NCI-H1105 treated with DMSO at 0.1 percent for 48 hours (cell line): ENCODE measurements around the gene SEC11C.
A peak's percentile ranks its signal among the peaks of the same experiment; 100 is the strongest.
"Not testable (repeated sequence)": the region's sequence is repeated elsewhere in the genome, so short reads cannot be mapped to it uniquely, and the experiment has no call there.

ENCODE experiments used
- DNase-seq: peaks from one replicate; lab custom pipeline; 2025; lab: John Stamatoyannopoulos, UW

SEC11C gene

GRCh38 chr18:59139615-59140301 is at the start of gene SEC11C:
Gene SEC11C, plus strand, starts transcription at chr18:59139884. Its CDS starts 65 bp downstream, at chr18:59139949.
- DNase-seq, result peak; percentile 99

- DNase-seq, result no peak
Measured at GRCh38 chr18:59090966-59091603, 48.6 kb upstream of the SEC11C start.

DNA sequence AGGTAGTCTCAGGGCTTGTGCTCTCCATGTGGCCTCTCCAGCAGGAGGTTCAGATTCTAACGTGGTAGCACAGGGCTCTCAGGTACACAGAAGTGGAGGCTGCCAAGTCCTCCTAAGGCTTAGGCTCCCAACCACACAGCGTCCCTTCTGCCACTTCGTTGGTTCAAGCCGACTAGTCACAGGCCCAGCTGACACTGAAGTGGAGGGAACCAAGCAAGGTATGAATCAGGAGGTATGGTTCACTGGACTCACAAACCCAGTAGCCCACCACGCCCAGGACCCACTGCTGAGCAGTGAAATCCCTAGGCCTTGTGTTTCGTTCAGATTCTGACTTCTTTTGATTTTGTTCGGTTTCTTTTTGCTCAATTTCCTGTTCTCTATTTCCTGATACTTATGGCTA is 46.0 kb upstream of the SEC11C start:
- no peak for DNase-seq

DNA sequence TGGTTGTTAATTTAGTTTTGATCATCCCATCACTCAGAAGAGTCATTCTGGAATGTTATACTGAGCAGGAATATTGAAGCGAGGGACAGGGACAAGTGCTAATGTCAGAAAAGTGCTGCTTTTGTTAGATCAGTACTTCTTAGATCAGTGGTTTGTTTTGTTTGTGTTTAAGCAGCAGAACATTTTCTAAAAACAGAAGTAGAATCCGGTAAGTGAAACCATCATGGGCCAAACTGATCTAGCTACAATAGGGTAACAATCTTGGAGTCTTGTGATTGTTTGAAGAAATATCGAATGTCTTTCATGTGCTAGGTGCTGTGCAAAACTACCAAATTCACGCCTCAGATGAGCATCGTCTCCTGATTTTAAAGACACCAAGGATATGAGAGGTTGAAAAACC is 45.1 kb upstream of the SEC11C start:
- DNase-seq, result no peak

DNA sequence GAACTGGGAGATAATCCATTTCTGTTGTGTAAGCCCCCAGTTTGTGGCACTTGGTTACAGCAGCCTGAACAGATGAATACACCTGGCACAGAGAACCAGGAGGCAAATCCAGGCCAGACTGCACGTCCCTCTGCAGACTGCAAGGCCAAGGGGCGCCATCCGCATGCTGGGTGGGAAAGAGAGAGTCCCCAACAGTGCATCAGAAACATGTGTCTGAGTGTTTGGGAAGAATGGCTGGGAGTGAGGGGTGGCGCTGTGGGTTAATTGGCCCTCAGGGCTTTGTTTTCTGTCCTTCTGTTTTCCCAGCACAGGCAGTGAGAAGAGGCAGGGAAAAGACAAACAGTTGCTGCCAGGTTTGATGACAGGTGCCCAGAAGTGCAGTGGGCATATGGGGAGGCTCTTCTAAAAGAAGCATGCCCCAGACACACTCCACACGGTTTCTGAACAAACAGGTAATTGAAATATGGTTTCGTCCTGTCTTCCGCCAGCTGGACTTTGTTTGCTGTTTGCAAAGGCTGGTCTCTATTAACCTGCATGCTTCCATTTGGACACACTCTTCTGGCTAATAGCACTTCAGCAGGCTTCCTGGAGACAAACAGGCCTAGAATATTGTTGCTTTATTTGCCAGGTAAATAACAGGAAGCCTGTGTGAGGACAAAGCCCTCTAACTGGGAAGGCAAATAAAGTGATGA is 43.4 kb upstream of the SEC11C start:
- DNase-seq, result peak; percentile 99

GRCh38 chr18:59101830-59102414 is 37.8 kb upstream of the SEC11C start:
- DNase-seq, result no peak

- DNase-seq, result no peak
Measured at GRCh38 chr18:59109375-59109774, 30.3 kb upstream of the SEC11C start.

DNA sequence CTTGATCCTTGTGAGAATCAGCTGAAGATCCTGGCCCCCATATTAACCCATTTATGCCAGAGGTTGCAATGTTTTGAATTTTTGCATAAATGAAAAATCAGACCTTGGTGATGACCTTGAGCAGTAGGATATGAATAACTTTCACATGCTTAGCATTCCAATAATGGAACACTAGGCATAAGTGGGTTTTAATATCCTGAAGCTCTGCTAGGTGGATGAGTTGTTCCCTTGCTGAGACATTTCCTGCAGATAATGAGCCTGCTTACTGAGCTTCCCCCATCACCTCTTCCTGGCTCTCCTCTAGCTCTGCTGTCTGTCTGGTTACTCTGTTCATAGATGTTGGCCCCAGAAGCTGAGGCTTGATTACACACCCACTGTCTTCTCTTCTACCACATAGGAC is 25.5 kb upstream of the SEC11C start:
- DNase-seq, result no peak

- DNase-seq, result no peak
Measured at GRCh38 chr18:59123588-59124369, 15.9 kb upstream of the SEC11C start.

DNA sequence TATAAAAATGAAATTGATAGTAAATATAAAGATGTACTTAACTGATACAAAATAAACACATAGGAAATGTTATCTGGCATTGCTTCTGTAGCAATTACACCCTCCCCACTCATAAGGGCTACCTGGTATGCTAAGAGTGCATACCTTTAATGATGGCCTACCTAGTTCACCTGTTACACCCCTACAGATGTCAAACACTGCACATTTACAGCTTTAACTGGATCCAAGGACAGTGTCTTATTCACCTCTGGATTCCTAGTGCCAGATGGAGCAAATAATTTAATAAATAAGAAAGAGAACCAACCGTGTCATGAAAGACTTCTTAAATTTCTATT is 15.3 kb upstream of the SEC11C start:
- DNase-seq, result no peak

DNA sequence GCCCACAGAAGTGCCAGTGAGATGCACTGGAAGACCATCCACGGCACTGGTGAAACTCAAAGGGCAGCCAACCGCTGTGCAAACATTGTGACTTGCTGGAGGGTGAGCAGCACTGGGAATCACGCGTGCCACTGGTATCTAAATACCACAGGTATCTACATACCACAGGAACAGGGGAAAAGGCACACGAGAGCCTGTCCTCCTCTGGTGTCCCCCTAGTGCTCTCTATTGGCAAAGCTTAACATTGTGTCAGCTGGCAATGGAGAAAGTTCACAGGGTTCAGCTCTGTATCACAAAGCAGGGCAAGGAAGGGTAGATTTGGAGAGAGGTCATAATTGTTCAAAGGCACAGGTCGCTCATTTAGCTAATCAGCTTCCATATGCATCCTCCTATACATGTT is 12.6 kb upstream of the SEC11C start:
- no peak for DNase-seq

GRCh38 chr18:59129951-59130703 is 9.6 kb upstream of the SEC11C start:
- no peak for DNase-seq

DNA sequence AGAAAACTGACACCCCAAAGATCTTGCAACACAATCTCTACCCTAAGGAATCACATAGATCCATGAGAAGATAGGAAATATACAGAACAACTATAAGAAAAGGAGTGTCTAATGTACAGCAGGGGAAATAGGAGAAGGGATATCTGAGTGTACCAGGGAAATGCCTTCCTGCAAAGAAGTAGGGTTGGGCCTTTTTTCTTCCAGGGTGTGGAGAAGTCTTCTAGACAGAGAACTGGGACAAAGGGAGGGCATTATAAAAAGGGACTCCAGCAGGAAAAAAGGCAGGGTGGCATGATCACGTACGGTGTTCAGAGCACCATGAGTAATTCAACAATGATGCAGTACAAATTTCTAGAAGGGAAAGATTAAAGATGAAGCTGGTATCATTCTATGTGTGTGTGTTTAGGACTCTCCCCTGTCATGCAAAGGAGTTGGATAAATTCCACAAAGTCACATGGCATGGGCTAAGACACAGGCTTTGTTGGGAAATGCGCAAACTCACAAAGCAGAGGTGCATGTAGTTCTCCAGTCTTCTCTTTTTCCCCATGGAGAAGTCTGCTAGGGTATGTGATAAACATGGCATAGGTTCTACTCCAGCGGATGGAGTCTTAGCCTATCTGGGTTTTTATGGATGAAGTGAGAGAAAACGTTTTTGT is 6.7 kb upstream of the SEC11C start:
- DNase-seq, result no peak

GRCh38 chr18:59139291-59139614 is 431 bp upstream of the SEC11C start:
- peak; percentile 98 for DNase-seq

DNA sequence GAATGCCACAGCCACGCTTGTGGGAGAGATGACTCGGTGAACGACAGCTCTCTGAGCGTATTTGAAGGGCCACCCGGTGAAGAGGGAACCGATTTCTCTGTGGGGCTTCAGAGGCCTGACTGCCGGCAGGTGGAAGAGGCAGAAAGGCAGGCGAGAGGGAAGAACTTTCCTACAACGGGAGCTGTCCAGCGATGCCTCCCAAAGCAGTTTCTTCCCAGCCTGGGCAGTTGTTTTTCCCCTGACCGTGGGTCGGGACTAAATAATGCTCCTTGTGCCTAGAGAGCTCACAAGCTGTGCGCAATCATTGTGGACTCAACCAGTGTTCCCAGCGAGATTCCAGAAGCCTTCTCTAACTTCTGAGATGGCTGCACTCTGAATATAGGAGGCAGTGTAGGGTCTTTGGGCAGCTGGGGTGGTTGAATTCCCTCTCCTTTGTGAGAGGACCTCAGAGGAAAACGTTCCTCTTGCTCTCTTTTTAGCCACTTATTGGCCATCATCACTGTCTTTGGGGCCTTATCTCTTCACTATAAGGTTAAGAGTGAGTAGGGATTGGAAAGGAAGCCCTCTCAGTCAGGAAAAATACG is 710 bp downstream of the SEC11C start:
- peak; percentile 60 for DNase-seq

- DNase-seq, result peak; percentile 74
Measured at GRCh38 chr18:59141294-59142068, 1.8 kb downstream of the SEC11C start.

GRCh38 chr18:59142274-59142673 is 2.6 kb downstream of the SEC11C start:
- no peak for DNase-seq

DNA sequence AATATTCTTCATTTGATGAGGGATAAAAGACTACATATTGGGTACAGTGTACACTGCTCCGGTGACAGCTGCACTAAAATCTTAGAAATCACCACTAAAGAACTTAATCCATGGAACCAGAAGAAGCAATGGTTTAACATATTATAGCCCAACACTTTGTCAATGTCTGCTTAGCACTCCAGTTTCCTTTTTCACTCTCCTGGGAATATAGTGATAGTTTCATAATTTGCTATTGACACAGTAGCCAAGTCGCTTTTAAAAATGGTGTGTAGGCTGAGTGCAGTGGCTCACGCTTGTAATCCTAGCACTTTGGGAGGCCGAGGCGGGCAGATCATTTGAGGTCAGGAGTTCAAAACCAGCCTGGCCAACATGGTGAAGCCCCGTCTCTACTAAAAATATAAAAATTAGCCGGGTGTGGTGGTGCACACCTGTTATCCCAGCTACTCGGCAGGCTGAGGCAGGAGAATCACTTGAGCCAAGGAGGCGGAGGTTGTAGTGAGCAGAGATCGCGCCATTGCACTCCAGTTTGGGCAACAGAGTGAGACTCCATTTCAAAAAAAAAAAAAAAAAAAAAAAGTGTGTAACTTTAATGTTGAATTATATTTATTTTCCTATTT is 3.2 kb downstream of the SEC11C start:
- DNase-seq, result not testable (repeated sequence)

DNA sequence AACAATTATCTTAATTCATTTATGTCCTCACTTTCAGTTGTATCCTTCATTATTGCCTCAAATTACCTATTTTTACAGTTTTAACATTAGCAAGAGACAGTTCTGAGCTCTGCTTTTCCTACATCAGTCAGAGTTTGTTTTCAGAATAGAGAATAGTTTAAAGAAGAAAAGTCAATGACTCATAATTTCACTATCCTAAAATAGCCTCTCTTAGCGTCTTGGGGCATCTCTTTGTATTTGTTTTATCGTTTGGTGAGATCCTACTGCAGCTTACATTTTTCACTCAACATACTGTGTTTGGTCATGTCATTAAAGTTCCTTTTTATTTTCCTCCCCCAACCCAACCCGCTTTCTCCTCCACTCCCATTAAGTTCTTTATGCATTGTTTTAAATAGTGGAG is 3.8 kb downstream of the SEC11C start:
- DNase-seq, result no peak
